Osteoblast (primary cell): Measurements from ENCODE around the gene SNX32. TPM values are rescaled to one million over a fixed set of nuclear protein-coding genes. Genes with fewer than 3 reads are reported as not detected.

Experiments
- DNase-seq: peaks from one replicate; pipeline ENCODE4 v3.0.0; 2011; ENCODE audit warnings: low spot score, mixed read lengths; ENCODE audit not compliant: insufficient read length; ENCODE audit errors: missing footprints
- H2AFZ ChIP-seq: 2 replicates; pipeline ENCODE4 v1.6.0; 2011; ENCODE audit warnings: mild to moderate bottlenecking, low read length
- H3K27ac ChIP-seq: 2 replicates; pipeline ENCODE4 v1.5.1; 2011; ENCODE audit warnings: mild to moderate bottlenecking, low read depth, low read length, moderate library complexity
- H3K27me3 ChIP-seq: 2 replicates; pipeline ENCODE4 v1.6.0; 2012; ENCODE audit warnings: mild to moderate bottlenecking, control low read depth, inconsistent platforms, low read length, moderate library complexity; ENCODE audit not compliant: insufficient read depth
- H3K36me3 ChIP-seq: 2 replicates; pipeline ENCODE4 v1.5.1; 2011; ENCODE audit warnings: mild to moderate bottlenecking, low read length, control low read depth, moderate library complexity; ENCODE audit not compliant: insufficient read depth
- H3K4me1 ChIP-seq: 2 replicates; pipeline ENCODE4 v1.5.1; 2011; ENCODE audit warnings: mild to moderate bottlenecking, low read length, control low read depth, moderate library complexity; ENCODE audit not compliant: insufficient read depth
- H3K4me2 ChIP-seq: 2 replicates; pipeline ENCODE4 v1.6.0; 2011; ENCODE audit warnings: mild to moderate bottlenecking, low read length; ENCODE audit not compliant: insufficient read depth
- H3K4me3 ChIP-seq: fragments of 200-600 bp; sonication (generic); 3 replicates; pipeline ENCODE4 v1.5.1; 2012; ENCODE audit warnings: mild to moderate bottlenecking, low read length, inconsistent platforms; ENCODE audit not compliant: insufficient read depth
- H3K79me2 ChIP-seq: 2 replicates; pipeline ENCODE4 v1.6.0; 2012; ENCODE audit warnings: mild to moderate bottlenecking, low read length, control low read depth, inconsistent platforms; ENCODE audit not compliant: insufficient read depth
- H3K9me3 ChIP-seq: 2 replicates; pipeline ENCODE4 v1.5.1; 2011; ENCODE audit warnings: low read depth, low read length, control low read depth
- H4K20me1 ChIP-seq: 2 replicates; pipeline ENCODE4 v1.6.0; 2012; ENCODE audit warnings: mild to moderate bottlenecking, low read length, control low read depth; ENCODE audit not compliant: insufficient read depth
- total RNA-seq: library from RNA; depleted of rRNA; stranded (reverse); fragments of >200 nt; gene quantifications from 2 replicates; pipeline ENCODE4 v1.2.3, GENCODE V29; 2012
- TF ChIP-seq, protein P1 (sequence below): IDR thresholded peaks from 2 replicates; pipeline ENCODE4 v1.5.1; 2011; ENCODE audit warnings: mild to moderate bottlenecking, low read depth, low read length, moderate library complexity; ENCODE audit errors: extremely low read depth

Gene SNX32
- total RNA-seq, 1 donor, result 1.1 TPM

DNA sequence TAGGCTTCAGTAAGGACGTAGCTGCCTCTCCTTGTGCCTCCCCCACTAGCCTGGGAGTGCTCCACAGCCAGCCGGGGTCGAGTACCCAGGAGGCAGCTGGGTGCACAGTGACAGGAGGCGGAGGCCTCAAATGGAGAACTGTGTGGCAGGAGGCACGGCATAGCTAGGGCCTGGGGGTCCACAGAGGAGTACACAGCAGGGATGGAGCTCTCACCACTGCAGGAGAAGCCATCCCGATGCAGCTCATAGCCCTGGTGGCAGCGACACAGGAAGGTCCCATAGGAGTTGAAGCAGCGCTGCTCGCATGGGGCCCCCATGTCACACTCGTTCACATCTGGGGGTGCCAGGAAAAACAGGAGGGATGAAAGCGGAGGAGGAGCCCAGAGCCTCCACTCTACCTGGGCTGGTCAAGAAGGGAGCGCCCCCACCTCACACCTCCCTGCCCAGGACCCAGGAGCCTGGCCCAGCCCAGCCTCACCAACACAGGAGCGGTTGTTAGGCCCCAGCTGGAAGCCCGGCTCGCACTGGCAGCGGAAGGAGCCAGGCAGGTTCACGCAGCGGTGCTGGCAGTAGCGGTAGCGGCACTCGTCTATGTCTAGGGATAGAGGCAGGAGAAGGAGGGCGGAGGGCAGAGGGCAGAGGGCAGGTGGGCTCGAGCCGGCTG lies 36.0 kb downstream of the SNX32 start:
- TF ChIP-seq, protein P1, sequence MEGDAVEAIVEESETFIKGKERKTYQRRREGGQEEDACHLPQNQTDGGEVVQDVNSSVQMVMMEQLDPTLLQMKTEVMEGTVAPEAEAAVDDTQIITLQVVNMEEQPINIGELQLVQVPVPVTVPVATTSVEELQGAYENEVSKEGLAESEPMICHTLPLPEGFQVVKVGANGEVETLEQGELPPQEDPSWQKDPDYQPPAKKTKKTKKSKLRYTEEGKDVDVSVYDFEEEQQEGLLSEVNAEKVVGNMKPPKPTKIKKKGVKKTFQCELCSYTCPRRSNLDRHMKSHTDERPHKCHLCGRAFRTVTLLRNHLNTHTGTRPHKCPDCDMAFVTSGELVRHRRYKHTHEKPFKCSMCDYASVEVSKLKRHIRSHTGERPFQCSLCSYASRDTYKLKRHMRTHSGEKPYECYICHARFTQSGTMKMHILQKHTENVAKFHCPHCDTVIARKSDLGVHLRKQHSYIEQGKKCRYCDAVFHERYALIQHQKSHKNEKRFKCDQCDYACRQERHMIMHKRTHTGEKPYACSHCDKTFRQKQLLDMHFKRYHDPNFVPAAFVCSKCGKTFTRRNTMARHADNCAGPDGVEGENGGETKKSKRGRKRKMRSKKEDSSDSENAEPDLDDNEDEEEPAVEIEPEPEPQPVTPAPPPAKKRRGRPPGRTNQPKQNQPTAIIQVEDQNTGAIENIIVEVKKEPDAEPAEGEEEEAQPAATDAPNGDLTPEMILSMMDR, result no peak
- H3K4me2 ChIP-seq, result no peak overlapping the region
- no peaks in the 10 kb centered on the region for H3K9me3 ChIP-seq

DNA sequence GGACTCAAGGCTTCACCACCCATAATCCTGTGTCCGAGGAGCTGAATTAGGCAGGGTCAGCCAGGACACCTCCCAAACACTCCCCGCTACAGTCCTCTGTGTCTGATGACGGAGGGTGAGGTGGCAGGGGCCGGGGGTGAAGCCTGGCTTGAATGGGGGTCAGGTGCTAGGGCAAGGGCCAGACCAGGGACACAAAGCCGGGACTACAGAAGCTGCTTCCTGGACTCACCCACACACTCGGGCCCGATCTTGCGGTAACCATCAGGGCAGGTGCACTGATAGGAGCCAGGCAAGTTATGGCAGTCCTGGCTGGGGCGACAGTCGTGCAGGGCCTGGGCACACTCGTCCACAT lies 36.5 kb downstream of the SNX32 start:
- no peaks in the 10 kb centered on the region for H3K9me3 ChIP-seq
- H3K4me1 ChIP-seq, result peaks cover 20% of the 10 kb centered on the region
- peak overlapping the region; percentile 81 for H3K4me3 ChIP-seq
- no peaks in the 10 kb centered on the region for H3K27me3 ChIP-seq
- H3K79me2 ChIP-seq, result peaks cover 44% of the 10 kb centered on the region
- peak overlapping the region; percentile 23 for H3K27ac ChIP-seq
- peak overlapping the region; percentile 81 for H3K4me2 ChIP-seq
- peaks cover 54% of the 10 kb centered on the region for H3K36me3 ChIP-seq
- TF ChIP-seq, protein P1, result no peak
- DNase-seq, result peak; percentile 87
- H2AFZ ChIP-seq, result no peak overlapping the region
- peaks cover 30% of the 10 kb centered on the region for H4K20me1 ChIP-seq

More for the DNA sequence above, 36.0 kb downstream of the SNX32 start:
- peak; percentile 84 for DNase-seq
- Histone ChIP-seq H2AFZ (no peak overlapping the region), H3K36me3 (peaks cover 59% of the 10 kb centered on the region), H3K4me3 (no peak overlapping the region), H3K27ac (peak overlapping the region; percentile 23), H3K79me2 (peaks cover 44% of the 10 kb centered on the region), H4K20me1 (peaks cover 32% of the 10 kb centered on the region), H3K27me3 (no peaks in the 10 kb centered on the region), H3K4me1 (peaks cover 20% of the 10 kb centered on the region)

DNA sequence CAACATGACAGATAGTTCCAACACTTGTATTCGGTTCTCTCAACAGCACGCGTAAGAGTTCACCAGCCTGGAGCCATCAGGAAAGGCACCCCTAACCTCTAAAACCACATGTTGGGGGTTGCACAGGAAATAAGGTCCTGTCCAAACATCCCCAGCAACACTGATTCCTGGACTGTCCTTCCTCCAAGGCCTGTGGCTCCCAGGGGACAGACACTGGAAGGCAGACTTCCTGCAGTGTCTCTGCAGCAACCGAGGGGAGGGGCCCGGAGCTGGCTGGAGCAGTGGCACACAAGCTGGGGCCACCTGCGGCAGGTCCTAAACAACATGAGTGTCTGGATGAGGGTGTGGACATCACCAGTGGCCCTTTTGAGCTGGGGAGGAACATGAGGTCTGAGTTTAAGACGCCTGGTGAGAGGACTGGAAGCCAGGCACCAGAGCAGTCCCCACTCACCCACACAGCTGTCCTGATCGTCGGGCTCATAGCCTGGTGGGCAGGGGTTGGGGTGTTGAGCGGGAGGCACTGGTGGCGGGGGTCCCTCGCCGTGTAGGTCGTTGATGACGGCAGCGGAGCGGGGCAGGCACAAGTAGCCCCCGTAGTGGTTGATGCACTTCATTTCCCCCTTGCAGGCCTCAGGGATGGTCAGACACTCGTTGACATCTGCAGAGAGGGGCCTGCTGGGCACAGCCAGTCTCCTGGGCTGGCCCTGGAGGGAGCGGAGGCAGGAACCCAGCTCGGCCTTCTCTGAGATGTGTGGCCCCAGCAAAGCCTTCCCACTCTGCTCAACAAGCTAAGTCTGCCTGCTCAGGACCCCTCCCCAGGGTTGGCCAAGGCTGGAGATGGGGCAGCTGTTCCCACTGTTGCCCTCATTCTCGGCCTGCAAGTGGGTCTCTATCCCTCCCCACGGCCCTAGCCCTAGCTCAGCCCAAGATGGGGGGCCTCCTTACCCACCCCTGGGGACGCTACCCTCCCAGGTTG lies 37.2 kb downstream of the SNX32 start:
- peak overlapping the region; percentile 68 for H3K27ac ChIP-seq
- peak; percentile 95 for DNase-seq
- peaks cover 24% of the 10 kb centered on the region for H4K20me1 ChIP-seq

More for the DNA sequence above, 37.2 kb downstream of the SNX32 start:
- Histone ChIP-seq H3K9me3 (no peaks in the 10 kb centered on the region), H3K4me2 (peak overlapping the region; percentile 81), H3K4me3 (peak overlapping the region; percentile 81), H3K27me3 (no peaks in the 10 kb centered on the region), H2AFZ (no peak overlapping the region), H3K4me1 (peaks cover 20% of the 10 kb centered on the region), H3K79me2 (peaks cover 44% of the 10 kb centered on the region), H3K36me3 (peaks cover 46% of the 10 kb centered on the region)
- TF ChIP-seq, protein P1, result no peak
